ENCODE data around the gene THBD.

THBD gene

GRCh38 chr20:23061734-23062561 is 12.5 kb upstream of the THBD start:
- DNase-seq (ENCODE audit: low read depth): peak; percentile 79

DNA sequence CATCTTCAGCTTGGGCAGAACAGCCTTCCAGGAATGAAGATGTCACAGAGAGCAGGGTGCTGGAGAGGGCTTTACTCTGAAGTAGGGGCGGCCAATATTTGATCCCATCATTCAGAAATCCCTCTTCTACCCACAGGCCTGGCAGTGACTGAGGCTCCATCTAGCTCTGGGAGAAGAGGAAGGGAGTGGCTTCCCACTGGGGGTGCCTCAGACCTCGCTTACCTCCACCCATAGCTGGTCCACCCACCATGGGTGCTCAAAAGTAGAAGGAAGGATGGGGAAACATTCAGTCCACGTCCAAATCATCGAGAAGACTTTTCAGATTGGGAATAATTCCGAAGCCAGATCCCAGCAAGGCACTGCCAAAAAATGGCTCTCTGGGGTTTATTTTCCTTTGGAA is 11.8 kb upstream of the THBD start:
- no peak for DNase-seq (ENCODE audit: low read depth)

DNA sequence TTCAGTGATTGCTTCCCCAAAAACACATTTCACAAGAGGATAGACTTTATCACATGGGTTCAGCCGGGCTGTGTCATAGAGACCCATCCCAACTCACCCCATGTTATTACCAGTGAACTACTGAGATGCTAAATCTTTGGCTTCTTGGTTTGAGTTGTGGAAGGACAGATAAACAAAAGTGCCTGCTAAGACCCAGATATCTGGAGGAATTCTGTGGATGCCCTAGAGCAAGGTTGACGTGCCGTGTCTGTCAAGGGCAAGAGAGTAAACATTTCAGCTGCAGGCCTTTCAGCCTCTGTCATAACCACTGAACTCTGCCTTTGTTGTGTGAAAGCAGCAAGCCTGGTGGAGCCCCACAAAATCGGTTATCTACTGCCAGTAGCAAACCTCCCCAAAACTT is 11.2 kb upstream of the THBD start:
- DNase-seq (ENCODE audit: low read depth): peak; percentile 58

DNA sequence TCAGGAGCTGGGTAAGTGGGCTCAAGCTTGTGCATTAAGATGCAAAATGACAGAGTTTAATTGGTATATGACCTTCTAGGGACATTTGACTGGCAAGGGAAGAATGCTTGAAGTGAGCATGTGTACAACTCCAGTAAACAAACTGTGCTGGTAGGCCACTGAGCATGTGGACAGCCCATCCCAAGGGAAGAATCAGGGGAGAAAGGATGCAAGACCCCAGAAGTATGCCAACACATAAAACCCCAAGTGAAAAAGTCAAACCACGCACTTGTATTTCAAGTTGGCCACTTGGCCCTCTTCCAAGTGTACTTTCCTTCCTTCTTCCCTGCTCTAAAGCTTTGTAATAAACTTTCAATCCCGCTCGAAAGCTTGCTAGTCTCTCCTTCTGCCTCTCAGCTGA is 10.4 kb upstream of the THBD start:
- no peak for DNase-seq (ENCODE audit: low read depth)

GRCh38 chr20:23059001-23059400 is 9.5 kb upstream of the THBD start:
- DNase-seq (ENCODE audit: low read depth): no peak

- no peak for DNase-seq (ENCODE audit: low read depth)
These were observed 8.8 kb upstream of the THBD start for GRCh38 chr20:23058240-23058639.

DNA sequence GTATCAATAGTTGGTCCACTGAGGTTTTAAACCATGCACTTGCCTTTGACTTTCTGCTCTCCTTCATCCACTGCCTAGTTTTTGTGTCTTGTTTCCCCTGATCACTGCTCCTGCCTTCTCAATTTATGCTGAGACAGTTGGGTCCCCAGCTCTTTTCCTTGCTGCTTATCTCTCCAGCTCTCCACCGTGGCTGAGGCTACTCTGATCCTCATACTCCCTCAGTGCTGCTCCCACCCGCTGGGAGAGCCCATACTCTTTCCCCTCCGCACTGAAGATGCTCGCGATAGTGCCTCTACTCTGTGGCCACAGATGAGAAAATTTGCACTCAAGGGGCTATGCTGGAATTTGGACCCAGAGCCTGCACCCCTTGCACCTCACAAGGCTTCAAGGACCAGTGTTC is 3.4 kb upstream of the THBD start:
- DNase-seq (ENCODE audit: low read depth): no peak

DNA sequence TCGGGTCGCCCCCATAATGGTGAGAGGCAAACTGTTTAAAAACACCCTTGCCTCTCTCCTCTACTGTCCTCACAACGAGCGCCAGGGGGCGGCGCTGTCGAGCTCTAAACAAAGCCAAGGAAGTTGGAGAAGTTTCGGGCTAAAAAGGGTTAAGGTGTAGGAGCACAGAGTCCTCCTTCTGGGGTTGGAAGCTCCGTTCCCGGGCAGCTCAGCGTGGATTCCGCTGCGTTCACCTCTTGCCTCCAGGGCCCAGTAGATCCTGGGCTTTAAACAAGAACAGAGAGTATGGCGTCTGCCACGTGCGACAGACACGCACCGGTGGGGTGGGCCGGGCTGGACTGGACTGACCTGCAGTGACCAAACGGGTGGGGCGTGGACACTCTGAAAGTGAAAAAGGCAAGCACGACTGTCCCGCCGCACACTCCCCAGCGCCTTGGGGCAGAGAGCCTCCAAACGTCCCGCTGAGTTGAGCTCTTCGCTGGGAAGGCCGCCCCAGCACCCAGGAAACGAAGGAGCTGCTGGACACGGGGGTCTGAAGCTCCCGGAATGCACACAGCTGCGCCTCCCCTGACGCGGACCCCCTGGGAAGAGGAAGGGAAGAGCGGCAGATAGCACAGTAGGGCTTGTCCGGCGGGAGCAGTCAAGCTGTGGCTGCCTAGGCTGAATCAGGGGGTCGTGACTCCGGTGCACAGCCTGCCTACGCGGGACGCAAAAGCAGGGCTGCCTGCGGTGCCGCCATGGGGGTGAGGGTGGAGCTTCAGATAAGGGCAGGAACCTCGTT is 1.6 kb upstream of the THBD start:
- DNase-seq (ENCODE audit: low read depth): peak; percentile 87

DNA sequence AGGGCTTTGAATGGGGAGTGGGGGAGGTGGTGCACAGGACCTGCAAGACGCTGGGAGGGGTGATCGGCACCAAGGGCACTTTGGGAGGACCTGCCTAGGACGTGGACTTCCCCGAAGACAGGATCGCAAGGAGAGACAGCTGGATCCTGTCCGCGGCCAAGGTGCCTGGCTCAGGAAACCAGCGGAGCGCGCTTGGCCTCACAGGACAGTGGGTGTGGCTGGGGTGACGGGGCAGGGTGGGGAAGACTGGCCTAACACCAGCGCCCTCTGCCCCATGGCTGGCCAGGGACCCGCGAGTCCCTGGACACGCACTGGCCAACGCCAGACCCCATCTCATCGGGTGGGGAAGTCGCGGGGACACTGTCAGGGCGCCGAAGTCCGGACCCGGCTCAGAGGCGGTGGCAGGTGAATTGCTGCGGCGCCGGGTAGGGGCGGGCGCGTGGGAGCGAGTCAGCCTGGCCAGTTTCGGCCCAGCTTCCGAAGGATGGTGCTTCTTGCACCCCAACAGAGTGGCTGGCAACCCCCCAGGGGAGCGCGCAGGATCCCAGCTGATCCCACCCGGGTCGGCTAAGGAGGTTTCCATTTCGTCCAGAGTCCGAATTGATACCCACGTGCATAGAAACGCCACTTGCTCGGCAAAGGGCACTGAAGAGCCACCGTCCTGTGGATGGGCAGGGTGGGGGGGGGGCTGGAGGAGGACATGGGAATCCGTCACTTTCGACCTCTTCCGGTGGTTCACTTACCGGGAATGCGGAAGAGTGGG is 785 bp upstream of the THBD start:
- DNase-seq (ENCODE audit: low read depth): no peak

- peak; percentile 42 for DNase-seq (ENCODE audit: low read depth)
These were observed 930 bp downstream of the THBD start for GRCh38 chr20:23048283-23049200.

DNA sequence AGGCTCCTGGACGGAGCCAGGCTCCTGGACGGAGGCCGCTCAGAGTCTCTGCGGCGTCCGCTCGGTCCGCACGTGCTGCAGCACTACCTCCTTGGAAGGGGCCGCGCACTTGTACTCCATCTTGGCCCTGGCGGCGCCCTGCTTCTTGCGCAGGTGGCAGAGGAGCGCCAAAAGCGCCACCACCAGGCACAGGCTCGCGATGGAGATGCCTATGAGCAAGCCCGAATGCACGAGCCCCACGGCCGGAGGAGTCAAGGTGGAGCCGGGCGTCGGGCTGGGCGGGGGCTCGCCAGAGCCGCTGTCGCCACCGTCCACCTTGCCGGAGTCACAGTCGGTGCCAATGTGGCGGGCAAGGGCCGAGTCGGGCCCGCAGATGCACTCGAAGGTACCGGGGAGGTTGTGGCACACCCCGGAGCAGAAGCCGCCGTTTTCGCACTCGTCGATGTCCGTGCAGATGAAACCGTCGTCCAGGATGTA is 1.7 kb downstream of the THBD start:
- DNase-seq (ENCODE audit: low read depth): no peak

DNA sequence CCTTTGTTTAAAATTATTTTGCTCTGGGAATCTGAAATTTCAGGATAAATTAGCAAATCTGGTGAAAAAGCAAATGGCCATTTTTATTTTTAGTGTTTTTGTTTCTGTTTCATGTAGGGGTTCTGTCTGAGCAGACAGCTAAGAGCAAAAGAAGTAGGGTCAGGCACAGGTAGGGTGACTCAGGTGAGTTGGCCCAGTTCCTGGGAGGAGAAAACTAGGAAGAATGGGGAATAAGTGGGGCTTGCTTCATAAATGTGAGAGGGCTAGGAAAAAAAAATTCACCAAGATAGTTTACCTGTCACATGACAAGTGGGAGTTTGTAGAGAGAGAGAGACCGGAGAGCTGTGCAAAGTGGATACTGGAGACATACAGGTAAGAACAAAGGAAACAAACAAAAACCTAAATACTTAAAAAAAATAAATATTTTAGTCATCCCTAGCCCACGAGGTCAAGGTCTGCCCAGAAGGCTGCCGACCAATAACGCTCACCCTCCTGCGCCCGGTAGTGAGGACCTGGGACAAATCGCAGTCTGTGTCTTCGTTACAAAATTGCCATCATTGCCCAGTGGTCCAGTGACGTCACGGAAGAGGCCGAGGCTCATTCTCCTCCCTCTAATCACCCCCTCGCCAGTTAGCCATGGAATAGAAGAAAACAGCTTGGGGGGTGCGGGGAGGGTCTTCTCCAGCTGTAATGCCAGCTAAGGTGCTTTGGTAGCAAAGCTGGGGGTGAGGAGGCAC is 2.3 kb downstream of the THBD start:
- DNase-seq (ENCODE audit: low read depth): no peak

- no peak for DNase-seq (ENCODE audit: low read depth)
These were observed 3.0 kb downstream of the THBD start for GRCh38 chr20:23046431-23046830.

GRCh38 chr20:23043376-23043775 is 6.1 kb downstream of the THBD start:
- DNase-seq (ENCODE audit: low read depth): no peak

DNA sequence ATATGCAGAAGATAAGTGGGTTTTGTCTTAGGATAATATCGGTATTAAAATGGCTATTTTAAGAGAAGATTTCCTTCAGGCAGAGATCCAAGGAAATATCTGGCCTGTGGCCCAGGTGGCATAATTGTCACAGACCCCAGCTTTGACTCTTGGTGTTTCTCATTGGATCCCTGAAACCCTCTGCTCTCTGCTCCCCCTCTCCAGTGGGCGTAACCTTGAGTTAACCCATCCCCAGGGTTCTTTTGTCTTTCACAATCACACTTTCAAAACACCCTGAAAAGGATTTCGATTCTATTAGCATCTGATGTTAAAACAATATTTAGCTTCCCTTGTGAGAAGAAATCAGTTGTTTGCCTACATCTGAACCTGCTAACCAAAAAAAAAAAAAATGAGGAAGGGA is 7.2 kb downstream of the THBD start:
- no peak for DNase-seq (ENCODE audit: low read depth)

DNA sequence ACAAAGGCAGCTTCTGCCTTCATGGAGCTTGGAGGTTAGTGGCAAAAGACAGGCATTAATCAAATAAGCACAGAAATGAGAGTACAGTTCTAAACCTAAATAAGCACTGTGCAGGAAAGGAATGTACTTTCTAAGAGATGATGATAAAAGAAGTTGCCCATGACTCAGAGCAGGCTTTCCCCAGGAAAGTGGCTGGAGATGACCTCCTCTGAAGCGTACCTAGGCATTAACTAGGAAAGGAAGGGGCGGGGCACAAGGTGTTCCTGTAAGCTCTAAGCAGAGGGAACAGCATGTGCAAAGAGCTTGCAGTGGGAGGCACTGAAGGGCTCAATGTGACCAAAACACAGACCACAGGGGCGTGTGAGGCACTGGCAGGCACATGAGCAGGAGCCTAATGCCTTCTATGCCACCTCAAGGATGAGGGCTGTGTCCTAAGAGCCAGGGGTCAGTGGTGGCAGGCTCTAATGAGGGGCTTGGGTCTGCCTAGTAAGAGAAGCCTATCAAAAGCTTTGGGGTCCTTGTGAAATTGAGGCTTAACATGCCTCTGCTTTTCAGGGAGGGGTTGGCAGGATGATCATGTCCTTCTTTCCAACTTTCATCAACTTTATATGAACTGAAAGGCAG is 9.5 kb downstream of the THBD start:
- DNase-seq (ENCODE audit: low read depth): peak; percentile 83

DNA sequence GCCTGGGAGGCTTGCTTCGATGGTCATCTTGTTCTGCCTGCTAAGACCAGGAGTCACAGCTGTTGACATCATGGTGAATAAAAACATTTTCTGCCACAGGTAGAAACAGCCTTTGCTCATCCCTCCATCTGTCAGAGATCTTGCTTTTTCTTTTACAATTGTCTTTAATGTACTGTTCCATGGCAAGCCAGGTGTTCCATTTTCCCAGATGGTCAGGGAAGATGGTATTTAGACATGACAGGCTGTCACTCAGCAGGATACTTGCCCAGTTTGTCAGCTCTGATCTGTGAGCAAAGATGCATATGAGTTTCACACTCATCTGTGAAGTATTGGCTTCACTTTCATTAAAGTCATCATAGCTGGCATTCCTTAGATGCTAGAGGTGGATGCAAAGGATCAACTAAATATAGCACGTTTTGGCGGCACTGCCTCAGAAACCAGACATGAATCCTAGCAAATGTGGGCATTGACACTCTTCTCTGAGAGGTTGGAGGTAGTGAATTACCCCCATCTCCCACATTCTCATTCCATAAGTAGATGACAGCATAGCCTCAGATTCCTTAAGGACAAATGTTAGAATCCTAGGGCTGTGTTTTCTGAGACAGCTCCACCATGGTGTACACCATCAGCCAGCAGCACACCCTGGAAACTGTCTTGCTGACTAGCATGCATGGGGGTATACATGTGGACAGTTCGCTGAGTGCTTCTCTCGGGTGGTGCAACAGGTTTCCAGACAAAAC is 10.2 kb downstream of the THBD start:
- no peak for DNase-seq (ENCODE audit: low read depth)

DNA sequence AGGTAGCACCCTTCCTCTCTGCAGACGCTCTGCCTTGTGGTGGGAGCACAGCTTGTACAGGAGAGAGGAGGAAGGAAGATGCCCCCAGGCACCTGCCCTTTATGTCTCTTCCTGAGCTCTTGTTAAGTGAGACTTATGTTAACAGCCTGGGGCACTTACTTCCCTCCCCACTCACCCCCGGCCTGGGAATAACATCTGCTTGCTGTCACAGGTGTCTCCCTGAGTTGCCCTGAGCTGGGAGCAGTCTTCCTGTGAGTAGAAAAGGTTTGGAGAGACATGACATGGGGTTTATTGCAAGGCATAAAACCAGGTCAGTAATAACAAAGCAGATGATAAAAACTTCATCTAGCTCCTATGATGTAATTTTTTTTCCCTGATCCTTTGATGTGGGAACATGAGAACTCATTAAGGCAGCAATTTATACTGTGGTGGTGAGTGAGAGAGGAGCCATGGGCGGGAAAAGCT is 12.4 kb downstream of the THBD start:
- no peak for DNase-seq (ENCODE audit: low read depth)

GRCh38 chr20:23036371-23036770 is 13.1 kb downstream of the THBD start:
- DNase-seq (ENCODE audit: low read depth): no peak
